NCI-H526 (cell line): ENCODE measurements around the gene ZNF93.
"Not testable (repeated sequence)": the region's sequence is repeated elsewhere in the genome, so short reads cannot be mapped to it uniquely, and the experiment has no call there.

Experiments
- DNase-seq, 2 experiments: peaks; one replicate each; lab custom pipeline; 2025; lab: John Stamatoyannopoulos, UW

Gene ZNF93

GRCh38 chr19:19938449-19938848 lies 37.7 kb downstream of the ZNF93 start:
- no peak for DNase-seq

GRCh38 chr19:19943848-19944582 lies 43.3 kb downstream of the ZNF93 start:
- DNase-seq: no peak

- no peak for DNase-seq
Measured at GRCh38 chr19:19944583-19944880, 43.8 kb downstream of the ZNF93 start.

- DNase-seq: no peak
Measured at GRCh38 chr19:19946226-19946625, 45.5 kb downstream of the ZNF93 start.

GRCh38 chr19:19948800-19949199 lies 48.1 kb downstream of the ZNF93 start:
- DNase-seq: no peak

- DNase-seq: no peak
Measured at GRCh38 chr19:19955208-19955607, 54.5 kb downstream of the ZNF93 start.

- DNase-seq: no peak
Measured at GRCh38 chr19:19956434-19957075, 55.8 kb downstream of the ZNF93 start.

GRCh38 chr19:19957766-19958165 lies 57.0 kb downstream of the ZNF93 start:
- DNase-seq: not testable (repeated sequence)

- DNase-seq: peak; percentile 4 to 66
Measured at GRCh38 chr19:19959151-19959799, 58.5 kb downstream of the ZNF93 start.

- no peak for DNase-seq
Measured at GRCh38 chr19:19964416-19964815, 63.7 kb downstream of the ZNF93 start.

- DNase-seq: not testable (repeated sequence)
Measured at GRCh38 chr19:19966126-19966525, 65.4 kb downstream of the ZNF93 start.

- no peak for DNase-seq
Measured at GRCh38 chr19:19966862-19967261, 66.1 kb downstream of the ZNF93 start.
